Hematopoietic multipotent progenitor cell treated with erythropoietin and hydrocortisone succinate and interleukin-3 and kit ligand, for 8 days (in vitro differentiated cells): Measurements from ENCODE around the gene HUWE1.
"Not testable (repeated sequence)": the region's sequence is repeated elsewhere in the genome, so short reads cannot be mapped to it uniquely, and the experiment has no call there.

Experiments used
- DNase-seq: peaks from one replicate; pipeline ENCODE4 v3.0.0-alpha.2; 2015

HUWE1 gene

DNA sequence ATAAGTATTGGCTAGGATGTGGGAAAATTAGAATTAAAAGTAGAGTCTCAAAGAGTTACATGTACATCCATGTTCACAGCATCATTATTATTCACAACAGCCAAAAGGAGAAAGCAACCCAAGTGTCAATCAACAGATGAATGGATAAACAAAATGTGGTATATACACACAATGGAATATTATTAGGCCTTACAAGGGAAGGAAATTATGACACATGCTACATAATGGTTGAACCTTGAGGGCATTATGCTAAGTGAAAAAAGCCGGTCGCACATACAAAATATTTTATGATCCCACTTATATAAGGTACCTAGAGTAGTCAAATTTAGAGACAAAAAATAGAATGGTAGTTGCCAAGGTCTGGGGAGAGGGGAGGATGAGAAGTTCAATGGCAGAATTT lies 80.1 kb downstream of the HUWE1 start:
- DNase-seq: no peak

DNA sequence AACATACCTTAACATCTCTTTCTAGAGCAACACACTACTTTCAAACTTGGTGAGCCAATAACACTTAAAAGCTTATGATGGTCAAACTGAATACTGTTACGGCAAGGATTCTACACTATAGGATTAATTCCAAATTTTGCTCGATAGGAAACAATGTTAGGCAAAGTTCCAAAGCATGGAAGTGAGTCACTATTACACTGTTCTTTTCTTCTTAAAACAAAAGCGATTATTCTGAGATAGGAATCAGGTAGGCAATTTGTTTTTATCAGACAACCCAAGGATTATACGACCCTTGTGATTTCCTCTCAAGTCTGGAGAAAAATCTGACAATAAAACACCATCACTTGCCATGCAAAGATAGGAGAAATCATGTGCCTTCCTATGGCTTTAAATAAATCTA lies 81.5 kb downstream of the HUWE1 start:
- DNase-seq: no peak

- no peak for DNase-seq
Observed at GRCh38 chrX:53599781-53600396, 86.6 kb downstream of the HUWE1 start.

- DNase-seq: no peak
Observed at GRCh38 chrX:53598169-53598568, 88.3 kb downstream of the HUWE1 start.

- no peak for DNase-seq
Observed at GRCh38 chrX:53595266-53595810, 91.2 kb downstream of the HUWE1 start.

- no peak for DNase-seq
Observed at GRCh38 chrX:53594354-53594753, 92.2 kb downstream of the HUWE1 start.

DNA sequence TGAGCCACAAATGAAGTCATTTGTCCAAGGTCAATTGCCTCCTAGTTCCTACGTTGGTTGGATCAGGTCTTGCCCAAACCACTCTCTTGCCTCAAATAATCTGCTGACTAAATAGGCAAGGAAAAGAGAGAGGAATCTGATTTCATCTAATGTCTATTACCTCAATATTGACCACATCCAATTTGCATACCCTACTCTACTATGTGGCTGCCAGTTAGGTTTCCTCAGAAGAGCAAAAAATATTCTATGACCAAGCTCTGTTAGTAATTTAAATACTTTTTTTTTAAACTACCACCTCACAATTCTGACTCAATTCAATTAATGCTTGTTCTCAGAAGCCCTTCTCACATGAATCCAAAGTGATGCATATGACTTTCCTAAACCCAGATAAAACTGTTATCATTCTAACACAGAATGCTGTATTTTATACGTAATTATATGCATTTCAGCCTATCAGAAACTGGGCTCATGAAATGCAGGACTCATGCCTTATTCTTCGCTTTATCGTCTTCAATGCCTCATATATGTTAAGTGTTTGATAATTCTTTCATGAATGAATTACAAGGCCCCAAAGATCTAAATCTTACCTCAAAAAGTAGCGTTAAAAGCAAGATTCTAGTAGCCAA lies 98.6 kb downstream of the HUWE1 start:
- DNase-seq: peak; percentile 81

GRCh38 chrX:53584891-53585290 lies 101.6 kb downstream of the HUWE1 start:
- no peak for DNase-seq

DNA sequence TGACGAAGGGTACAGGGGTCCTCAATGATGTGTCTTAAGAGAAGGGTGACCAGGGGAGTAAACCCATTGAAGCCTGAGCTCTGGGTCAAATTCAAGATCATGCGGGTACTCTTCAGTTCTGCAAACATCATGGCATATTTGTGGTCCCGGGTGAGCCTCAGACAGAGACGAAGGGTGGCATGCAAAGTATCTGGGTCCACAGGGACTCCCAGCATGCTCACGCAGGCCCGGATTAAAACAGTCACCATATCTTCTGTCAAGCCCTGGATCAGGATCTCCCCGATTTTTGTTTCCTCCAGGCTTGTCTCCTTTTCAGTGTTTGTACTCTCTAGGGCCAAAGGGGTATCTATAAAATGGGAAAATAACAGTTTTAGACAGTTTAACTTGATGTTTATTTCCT lies 102.9 kb downstream of the HUWE1 start:
- DNase-seq: no peak

DNA sequence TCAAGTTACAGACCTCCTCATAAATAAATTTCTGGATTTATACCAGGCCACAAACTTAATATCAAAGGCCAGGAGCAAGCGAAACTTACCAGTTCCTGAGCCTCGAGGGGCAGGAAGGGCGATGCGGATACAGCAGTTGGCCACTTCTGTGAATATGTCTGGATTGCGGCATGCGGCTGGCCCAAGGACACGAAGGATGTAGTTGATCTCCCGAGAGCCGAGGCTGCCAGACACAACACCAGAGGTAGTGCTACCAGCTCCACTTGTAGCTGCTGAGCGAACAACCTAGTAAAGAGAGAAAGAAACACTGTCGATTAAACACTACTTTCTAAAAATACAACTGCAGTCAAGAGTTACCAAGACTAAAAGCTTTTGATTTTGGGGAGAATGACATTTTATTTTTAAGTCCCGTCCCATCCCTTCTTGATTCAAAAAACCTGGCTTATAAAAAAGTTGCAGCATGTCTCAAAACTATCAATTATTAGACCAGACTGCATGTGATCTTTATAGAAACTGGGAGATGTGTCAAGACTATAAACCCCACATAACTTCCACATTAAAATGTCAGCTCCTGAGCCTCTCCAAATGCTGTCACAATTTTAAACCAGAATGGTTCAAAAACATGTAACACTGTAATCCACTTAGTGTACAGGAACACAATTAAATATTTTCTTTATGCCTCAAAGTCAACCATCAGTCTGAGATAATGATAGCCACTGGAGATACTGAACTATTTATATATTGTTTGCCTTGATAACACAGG lies 105.6 kb downstream of the HUWE1 start:
- DNase-seq: no peak

GRCh38 chrX:53571494-53571893 lies 115.0 kb downstream of the HUWE1 start:
- DNase-seq: no peak

GRCh38 chrX:53563324-53563723 lies 123.2 kb downstream of the HUWE1 start:
- no peak for DNase-seq

DNA sequence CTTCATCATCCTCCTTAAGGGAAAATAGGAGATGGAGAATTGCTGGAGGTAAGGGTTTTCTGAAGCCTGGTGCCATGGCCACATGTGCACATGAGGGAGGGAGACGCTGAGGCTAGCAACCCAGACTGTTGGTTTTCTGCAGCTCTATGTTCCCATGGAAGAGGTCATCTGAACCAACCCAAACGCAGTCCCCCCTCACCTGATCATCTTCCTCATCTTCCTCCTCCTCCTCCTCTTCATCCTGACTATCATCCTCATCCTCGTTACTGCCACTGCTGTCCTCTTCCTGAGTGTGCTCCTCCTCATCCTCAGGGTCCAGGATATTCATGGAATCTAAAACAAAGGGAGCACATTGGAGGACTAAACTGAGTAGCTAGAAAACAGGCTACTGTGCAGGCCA lies 124.6 kb downstream of the HUWE1 start:
- no peak for DNase-seq

DNA sequence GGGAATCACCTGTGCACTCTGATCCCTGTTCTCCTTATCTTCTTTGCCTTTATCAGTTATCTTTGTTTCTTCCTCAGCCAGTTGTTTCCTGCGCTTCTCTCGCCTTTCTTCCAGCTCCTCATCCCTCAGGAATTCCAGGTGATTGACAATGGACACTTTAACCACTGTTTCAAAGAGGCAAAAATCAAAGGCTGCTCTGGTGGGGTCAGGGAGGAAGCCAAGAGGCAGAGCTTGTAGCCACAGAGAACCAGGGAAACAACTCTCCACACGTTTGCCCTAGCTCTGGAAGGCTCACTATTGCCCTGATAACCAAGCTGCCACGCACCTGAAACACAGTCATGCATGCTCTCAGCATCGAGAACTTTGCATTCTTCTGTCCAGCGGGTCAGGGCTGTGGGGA lies 127.9 kb downstream of the HUWE1 start:
- no peak for DNase-seq

- DNase-seq: no peak
Observed at GRCh38 chrX:53556868-53557267, 129.7 kb downstream of the HUWE1 start.

DNA sequence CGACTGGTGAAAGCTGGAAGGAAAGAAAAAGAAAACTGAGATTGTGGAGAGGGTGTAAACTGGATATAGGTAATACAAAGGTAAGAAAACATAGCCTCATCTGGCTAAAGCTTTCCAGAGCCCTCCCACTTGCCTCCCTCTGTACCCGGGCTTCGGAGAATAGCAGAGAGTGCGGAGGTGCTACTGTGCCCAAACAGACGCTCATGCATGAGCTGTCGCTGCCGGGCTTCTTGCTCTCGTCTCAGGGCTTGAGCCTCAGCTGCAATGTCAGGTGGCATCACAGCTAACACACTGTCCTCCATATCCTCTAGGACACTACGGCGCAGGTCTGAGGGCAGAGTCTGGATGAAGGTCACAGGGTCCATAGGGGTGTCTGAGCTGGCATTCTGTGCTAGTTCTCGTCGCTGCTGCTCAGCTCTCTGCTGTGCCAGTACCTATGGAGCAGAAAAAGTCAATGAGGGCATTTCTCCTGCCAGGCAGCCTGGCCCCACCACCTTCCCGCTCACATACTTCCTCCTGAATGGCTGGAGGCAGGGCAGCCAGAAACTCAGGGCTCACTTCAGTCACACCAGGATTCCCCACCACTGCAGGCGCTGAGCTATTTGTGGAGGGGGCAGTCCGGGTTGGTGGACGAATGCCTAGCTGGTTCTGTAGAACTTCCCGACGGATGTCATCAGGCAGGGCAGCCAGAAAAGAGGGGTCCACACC lies 135.6 kb downstream of the HUWE1 start:
- no peak for DNase-seq

DNA sequence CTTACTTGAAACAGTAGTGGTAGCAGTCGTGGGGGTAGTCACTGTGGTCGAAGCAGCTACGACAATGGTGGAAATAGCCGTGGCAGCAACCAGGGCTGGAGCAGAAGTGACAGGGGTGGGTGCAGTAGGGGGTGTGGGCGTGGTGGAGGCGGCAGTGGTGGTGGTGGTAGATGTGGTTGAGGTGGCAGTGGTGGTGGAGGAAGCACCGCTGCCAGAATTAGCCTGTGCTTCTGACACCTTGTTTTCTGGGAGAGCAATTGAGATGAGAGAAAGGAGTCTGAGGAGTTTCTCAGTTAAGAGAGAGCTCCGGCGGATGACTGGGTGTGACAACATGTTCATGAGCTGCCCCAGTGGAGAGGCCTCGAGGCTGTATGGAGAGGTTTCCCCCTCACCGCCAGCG lies 138.9 kb downstream of the HUWE1 start:
- no peak for DNase-seq

GRCh38 chrX:53544936-53545335 lies 141.6 kb downstream of the HUWE1 start:
- DNase-seq: no peak

GRCh38 chrX:53538781-53539180 lies 147.7 kb downstream of the HUWE1 start:
- DNase-seq: no peak

GRCh38 chrX:53531255-53531966 lies 155.1 kb downstream of the HUWE1 start:
- not testable (repeated sequence) for DNase-seq

- no peak for DNase-seq
Observed at GRCh38 chrX:53526999-53527398, 159.5 kb downstream of the HUWE1 start.

DNA sequence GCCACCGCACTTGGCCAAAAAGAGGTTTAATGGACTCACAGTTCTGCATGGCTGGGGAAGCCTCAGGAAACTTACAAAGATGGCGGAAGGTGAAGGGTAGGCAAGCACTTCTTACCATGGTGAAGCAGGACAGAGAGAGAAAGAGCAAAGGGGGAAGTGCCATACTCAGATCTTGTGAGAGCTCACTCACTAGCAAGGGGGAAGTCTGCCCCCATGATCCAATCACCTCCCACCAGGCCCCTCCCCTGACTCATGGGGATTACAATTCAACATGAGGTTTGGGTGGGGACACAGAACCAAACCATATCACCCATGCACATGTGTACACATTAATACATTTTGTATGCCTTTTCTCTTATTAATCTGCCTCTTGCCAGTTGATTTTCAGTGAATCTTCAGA lies 175.2 kb downstream of the HUWE1 start:
- peak; percentile 54 for DNase-seq

DNA sequence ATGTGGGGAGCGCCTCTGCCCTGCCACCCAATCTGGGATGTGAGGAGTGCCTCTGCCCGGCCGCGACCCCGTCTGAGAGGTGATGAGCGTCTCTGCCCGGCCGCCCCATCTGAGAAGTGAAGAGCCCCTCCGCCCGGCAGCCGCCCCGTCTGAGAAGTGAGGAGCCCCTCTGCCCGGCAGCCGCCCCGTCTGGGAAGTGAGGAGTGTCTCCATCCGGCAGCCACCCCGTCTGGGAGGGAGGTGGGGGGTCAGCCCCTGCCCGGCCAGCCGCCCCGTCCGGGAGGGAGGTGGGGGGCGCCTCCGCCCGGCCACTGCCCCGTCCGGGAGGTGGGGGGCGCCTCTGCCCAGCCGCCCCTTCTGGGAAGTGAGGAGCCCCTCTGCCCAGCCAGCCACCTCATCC lies 182.5 kb downstream of the HUWE1 start:
- not testable (repeated sequence) for DNase-seq
